Osteocyte (in vitro differentiated cells): ENCODE measurements around the gene TJP1. TPM values are rescaled to one million over a fixed set of nuclear protein-coding genes. Genes with fewer than 3 reads are reported as not detected.

Source experiments
- DNase-seq: peaks from one replicate; pipeline ENCODE4 v3.0.0; 2021; ENCODE audit warnings: mixed read lengths; ENCODE audit not compliant: unreplicated experiment; ENCODE audit errors: extremely low spot score
- H3K27ac Mint-ChIP-seq: one replicate; pipeline ENCODE4 v1.8.0; 2021; ENCODE audit warnings: mild to moderate bottlenecking, mixed read lengths; ENCODE audit not compliant: unreplicated experiment
- H3K27me3 Mint-ChIP-seq: one replicate; pipeline ENCODE4 v1.8.0; 2021; ENCODE audit warnings: mixed read lengths; ENCODE audit not compliant: unreplicated experiment
- H3K36me3 Mint-ChIP-seq: one replicate; pipeline ENCODE4 v1.8.0; 2021; ENCODE audit warnings: mixed read lengths; ENCODE audit not compliant: unreplicated experiment
- H3K4me1 Mint-ChIP-seq: one replicate; pipeline ENCODE4 v1.8.0; 2021; ENCODE audit warnings: mixed read lengths; ENCODE audit not compliant: unreplicated experiment
- H3K4me3 Mint-ChIP-seq: one replicate; pipeline ENCODE4 v1.8.0; 2021; ENCODE audit warnings: mild to moderate bottlenecking, moderate library complexity, mixed read lengths; ENCODE audit not compliant: unreplicated experiment
- H3K9me3 Mint-ChIP-seq: one replicate; pipeline ENCODE4 v1.8.0; 2021; ENCODE audit warnings: mixed read lengths; ENCODE audit not compliant: unreplicated experiment
- total RNA-seq: library from RNA; stranded (reverse); gene quantifications from 2 replicates; pipeline ENCODE4 v1.2.1, GENCODE V29; 2021
- TF ChIP-seq, protein P1 (sequence below): fragments of 200-600 bp; sonication (generic); IDR thresholded peaks from 2 replicates; pipeline ENCODE4 v1.5.0; 2021; ENCODE audit warnings: antibody characterized with exemption, mild to moderate bottlenecking, moderate library complexity

Gene TJP1
- total RNA-seq, 1 donor from 2014 or later = 113 TPM

DNA sequence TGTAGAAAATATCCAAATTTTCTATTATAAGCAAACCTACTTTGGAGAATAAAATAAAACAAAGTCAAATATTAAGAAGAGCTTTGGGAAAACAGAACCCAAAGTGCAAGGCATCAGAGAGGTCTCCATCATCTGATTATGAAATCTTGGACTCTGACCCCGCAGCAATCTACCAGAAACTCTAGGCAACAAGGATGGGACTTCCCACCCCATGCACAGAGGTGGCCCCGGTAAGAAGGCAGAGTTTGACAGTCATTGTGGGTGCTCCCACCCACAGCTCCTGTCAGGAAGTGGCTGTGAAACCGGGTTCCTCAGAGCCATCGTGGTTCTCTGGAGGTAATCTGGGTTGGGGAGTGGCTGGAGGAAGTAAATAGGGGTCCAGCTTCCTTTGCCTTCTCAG is 37.0 kb upstream of the TJP1 start:
- DNase-seq = no peak
- no peaks in the 10 kb centered on the region for H3K9me3 Mint-ChIP-seq
- H3K27me3 Mint-ChIP-seq = no peaks in the 10 kb centered on the region
- no peak overlapping the region for H3K4me3 Mint-ChIP-seq
- H3K27ac Mint-ChIP-seq = no peak overlapping the region
- no peaks in the 10 kb centered on the region for H3K36me3 Mint-ChIP-seq
- TF ChIP-seq, protein P1, sequence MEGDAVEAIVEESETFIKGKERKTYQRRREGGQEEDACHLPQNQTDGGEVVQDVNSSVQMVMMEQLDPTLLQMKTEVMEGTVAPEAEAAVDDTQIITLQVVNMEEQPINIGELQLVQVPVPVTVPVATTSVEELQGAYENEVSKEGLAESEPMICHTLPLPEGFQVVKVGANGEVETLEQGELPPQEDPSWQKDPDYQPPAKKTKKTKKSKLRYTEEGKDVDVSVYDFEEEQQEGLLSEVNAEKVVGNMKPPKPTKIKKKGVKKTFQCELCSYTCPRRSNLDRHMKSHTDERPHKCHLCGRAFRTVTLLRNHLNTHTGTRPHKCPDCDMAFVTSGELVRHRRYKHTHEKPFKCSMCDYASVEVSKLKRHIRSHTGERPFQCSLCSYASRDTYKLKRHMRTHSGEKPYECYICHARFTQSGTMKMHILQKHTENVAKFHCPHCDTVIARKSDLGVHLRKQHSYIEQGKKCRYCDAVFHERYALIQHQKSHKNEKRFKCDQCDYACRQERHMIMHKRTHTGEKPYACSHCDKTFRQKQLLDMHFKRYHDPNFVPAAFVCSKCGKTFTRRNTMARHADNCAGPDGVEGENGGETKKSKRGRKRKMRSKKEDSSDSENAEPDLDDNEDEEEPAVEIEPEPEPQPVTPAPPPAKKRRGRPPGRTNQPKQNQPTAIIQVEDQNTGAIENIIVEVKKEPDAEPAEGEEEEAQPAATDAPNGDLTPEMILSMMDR = no peak
- H3K4me1 Mint-ChIP-seq = peaks cover 10% of the 10 kb centered on the region

DNA sequence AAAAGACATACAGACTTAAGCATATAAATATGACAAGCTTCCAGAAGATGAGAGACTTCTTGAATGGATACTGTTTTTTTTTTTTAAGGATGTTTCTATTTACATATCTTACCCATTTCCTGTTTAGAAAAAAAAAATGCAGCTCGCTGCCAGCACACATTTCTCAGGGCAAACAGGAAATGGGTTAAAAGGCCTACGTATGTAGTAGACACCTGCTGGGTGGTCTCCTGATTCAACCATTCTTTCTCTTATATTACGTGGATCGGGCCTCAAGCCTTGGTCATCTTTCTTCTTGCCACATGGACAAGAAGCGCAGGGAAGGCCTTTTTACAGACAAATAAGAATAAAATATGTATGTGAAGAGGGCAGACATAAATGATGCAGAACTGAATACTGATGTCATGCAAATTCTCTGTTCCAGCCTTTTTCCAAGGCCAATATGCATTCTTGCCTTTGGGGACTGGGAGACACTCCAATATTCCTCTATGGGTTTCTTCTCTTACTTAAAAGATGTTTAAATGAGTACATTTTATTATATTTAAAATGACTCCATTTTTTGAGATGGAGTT is 35.0 kb upstream of the TJP1 start:
- H3K27me3 Mint-ChIP-seq = no peaks in the 10 kb centered on the region
- H3K27ac Mint-ChIP-seq = no peak overlapping the region
- H3K36me3 Mint-ChIP-seq = no peaks in the 10 kb centered on the region
- H3K4me1 Mint-ChIP-seq = peaks cover 11% of the 10 kb centered on the region
- DNase-seq = no peak
- H3K9me3 Mint-ChIP-seq = no peaks in the 10 kb centered on the region
- TF ChIP-seq, protein P1 = no peak
- no peak overlapping the region for H3K4me3 Mint-ChIP-seq

DNA sequence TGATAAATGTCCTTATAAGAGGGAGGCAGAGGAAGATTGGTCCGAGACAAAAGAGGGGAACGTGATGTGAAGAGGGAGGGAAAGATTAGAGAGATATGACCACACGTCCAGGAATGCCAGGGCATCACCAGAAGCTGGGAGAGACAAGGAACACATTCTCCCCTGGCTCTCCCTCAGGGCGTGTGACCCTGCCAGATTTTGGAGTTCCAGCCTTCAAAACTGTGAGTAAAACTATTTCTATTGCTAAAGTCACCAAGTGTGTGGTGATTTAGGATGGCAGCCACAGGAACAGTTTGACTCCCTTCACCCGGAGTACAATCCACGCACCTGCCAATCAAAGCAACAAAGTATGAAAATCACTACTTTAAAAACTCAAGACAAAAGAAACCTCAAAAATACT is 32.1 kb upstream of the TJP1 start:
- Mint-ChIP-seq H3K4me3 (no peak overlapping the region), H3K27me3 (no peaks in the 10 kb centered on the region), H3K27ac (no peak overlapping the region), H3K9me3 (peaks cover 5% of the 10 kb centered on the region), H3K36me3 (no peaks in the 10 kb centered on the region), H3K4me1 (peaks cover 11% of the 10 kb centered on the region)
- DNase-seq = no peak
- TF ChIP-seq, protein P1 = no peak

DNA sequence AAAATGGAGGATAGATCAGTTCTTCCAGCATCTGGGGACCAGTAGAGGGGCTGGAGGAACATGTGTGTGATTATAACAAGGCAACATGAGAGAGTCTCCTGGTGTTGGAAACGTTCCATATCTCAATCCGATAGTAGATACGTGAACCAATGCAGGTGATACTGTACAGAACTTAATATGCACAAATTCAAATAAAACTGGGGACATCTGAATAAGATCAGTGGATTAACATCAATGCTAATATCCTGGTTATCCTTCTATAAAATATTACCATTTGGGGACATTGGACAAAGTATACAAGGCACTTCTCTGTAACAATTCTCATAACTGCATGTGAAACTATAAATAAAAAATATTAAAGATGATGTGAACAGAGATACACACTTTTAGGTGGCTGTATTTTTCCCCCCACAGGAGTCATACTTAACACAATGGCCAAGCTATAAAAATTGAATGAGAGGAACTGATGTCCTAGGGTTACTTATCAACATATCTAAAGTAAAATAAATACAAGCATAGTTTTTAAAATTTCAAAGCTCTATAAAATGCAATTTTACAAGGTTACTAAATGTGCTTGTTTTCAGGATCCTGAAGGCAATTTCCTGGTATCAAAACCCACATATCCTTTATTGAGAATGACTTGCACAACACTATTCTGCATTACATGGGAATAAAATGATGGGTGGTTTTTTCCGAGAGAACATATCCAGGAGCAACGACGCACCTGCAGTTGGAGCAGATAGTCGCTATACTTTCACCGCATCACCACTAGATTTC is 31.1 kb upstream of the TJP1 start:
- Mint-ChIP-seq H3K27ac (no peak overlapping the region), H3K4me1 (peaks cover 11% of the 10 kb centered on the region), H3K9me3 (peaks cover 5% of the 10 kb centered on the region), H3K36me3 (no peaks in the 10 kb centered on the region), H3K27me3 (no peaks in the 10 kb centered on the region), H3K4me3 (no peak overlapping the region)
- TF ChIP-seq, protein P1 = no peak
- DNase-seq = no peak

DNA sequence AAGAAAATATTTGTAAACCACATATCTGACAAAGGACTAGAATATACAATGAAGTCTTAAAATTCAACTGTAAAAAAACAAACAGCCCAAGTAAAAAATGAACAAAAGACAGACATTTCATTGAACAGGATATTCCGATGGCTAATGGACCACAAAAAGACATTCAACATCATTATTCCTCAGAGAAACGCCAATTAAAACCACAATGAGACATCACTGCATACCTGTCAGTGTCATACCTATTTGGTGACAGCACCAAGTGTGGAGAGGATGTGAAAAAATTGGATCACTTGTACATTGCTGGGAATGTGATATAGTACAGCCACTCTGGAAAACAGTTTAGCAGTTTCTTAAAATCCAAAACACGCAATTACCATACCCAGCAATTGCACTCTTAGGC is 29.9 kb upstream of the TJP1 start:
- Mint-ChIP-seq H3K9me3 (peaks cover 11% of the 10 kb centered on the region), H3K27ac (no peak overlapping the region), H3K27me3 (no peaks in the 10 kb centered on the region), H3K4me3 (no peak overlapping the region), H3K4me1 (peaks cover 11% of the 10 kb centered on the region), H3K36me3 (peaks cover 8% of the 10 kb centered on the region)
- TF ChIP-seq, protein P1 = no peak
- DNase-seq = no peak
